A673 (cell line): ENCODE measurements around the gene TSHZ2.

Experiments used
- CTCF ChIP-seq: fragments of 300-800, 200-600 bp; sonication (generic); conservative IDR thresholded peaks from 2 replicates; pipeline ENCODE4 v1.5.1; 2017; ENCODE audit warnings: low read depth, mild to moderate bottlenecking, antibody characterized with exemption, low read length, moderate library complexity, mixed read lengths
- EZH2 ChIP-seq: fragments of 200-600 bp; sonication (generic); IDR thresholded peaks from 2 replicates; pipeline ENCODE4 v1.6.1; 2017; ENCODE audit warnings: borderline replicate concordance, low read depth, mild to moderate bottlenecking, mixed read lengths, antibody characterized with exemption, low read length; ENCODE audit not compliant: poor library complexity, severe bottlenecking

- TF ChIP-seq CTCF, result no peak
- TF ChIP-seq EZH2, result no peak
Measured at GRCh38 chr20:53383916-53384315, 411.8 kb downstream of the TSHZ2 start.
